Measurements from ENCODE around the gene HSF2BP.

HSF2BP gene

DNA sequence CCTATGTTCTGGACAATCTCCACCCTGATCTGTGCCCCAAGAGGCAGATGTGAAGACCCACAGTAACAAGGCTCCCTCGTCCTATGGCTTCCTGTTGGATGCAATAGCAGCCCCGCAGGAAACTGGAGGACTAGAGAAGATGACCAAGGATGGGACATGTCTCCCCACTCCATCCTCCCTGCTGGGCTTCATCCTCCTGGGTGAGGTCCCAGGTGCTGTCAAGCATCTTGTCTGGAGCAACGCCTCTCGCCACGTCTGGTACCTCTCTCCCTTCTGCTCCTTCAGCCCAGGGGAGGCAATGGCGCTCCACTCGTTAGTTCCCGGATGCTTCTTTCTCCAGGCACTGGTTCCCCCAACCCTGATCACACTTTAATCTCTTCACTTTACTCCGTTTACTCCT is 11.1 kb downstream of the HSF2BP start:
- Mint-ChIP-seq H3K27me3 (ENCODE audit: low read depth, poor library complexity) (peaks cover 2% of the 10 kb centered on the region), H3K27ac (no peak overlapping the region), H3K4me1 (peaks cover 27% of the 10 kb centered on the region), H3K36me3 (ENCODE audit: low read depth) (no peaks in the 10 kb centered on the region), H3K9me3 (no peaks in the 10 kb centered on the region), H3K4me3 (no peak overlapping the region)
- no peak for DNase-seq
- TF ChIP-seq, protein P1, sequence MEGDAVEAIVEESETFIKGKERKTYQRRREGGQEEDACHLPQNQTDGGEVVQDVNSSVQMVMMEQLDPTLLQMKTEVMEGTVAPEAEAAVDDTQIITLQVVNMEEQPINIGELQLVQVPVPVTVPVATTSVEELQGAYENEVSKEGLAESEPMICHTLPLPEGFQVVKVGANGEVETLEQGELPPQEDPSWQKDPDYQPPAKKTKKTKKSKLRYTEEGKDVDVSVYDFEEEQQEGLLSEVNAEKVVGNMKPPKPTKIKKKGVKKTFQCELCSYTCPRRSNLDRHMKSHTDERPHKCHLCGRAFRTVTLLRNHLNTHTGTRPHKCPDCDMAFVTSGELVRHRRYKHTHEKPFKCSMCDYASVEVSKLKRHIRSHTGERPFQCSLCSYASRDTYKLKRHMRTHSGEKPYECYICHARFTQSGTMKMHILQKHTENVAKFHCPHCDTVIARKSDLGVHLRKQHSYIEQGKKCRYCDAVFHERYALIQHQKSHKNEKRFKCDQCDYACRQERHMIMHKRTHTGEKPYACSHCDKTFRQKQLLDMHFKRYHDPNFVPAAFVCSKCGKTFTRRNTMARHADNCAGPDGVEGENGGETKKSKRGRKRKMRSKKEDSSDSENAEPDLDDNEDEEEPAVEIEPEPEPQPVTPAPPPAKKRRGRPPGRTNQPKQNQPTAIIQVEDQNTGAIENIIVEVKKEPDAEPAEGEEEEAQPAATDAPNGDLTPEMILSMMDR (IDR thresholded peaks at IDR 0.05) = no peak

- Mint-ChIP-seq H3K36me3 (ENCODE audit: low read depth) (no peaks in the 10 kb centered on the region), H3K9me3 (no peaks in the 10 kb centered on the region), H3K4me1 (peaks cover 30% of the 10 kb centered on the region), H3K27me3 (ENCODE audit: low read depth, poor library complexity) (no peaks in the 10 kb centered on the region), H3K27ac (no peak overlapping the region), H3K4me3 (no peak overlapping the region)
- TF ChIP-seq, protein P1 (IDR thresholded peaks at IDR 0.05) = peak; percentile 99
- peak; percentile 89 for DNase-seq
Observed at GRCh38 chr21:43646550-43647260, 12.6 kb downstream of the HSF2BP start.

GRCh38 chr21:43645976-43646375 is 13.3 kb downstream of the HSF2BP start:
- no peaks in the 10 kb centered on the region for H3K9me3 Mint-ChIP-seq

GRCh38 chr21:43645136-43645891 is 14.0 kb downstream of the HSF2BP start:
- Mint-ChIP-seq H3K9me3 (no peaks in the 10 kb centered on the region), H3K4me1 (peaks cover 30% of the 10 kb centered on the region), H3K36me3 (ENCODE audit: low read depth) (peaks cover under 1% of the 10 kb centered on the region), H3K27ac (no peak overlapping the region), H3K27me3 (ENCODE audit: low read depth, poor library complexity) (no peaks in the 10 kb centered on the region), H3K4me3 (no peak overlapping the region)
- DNase-seq = peak; percentile 26
- TF ChIP-seq, protein P1 (IDR thresholded peaks at IDR 0.05) = peak; percentile 35

More at GRCh38 chr21:43645976-43646375, 13.3 kb downstream of the HSF2BP start:
- no peaks in the 10 kb centered on the region for H3K36me3 Mint-ChIP-seq (ENCODE audit: low read depth)
- no peak overlapping the region for H3K27ac Mint-ChIP-seq
- H3K4me3 Mint-ChIP-seq = no peak overlapping the region
- DNase-seq = no peak
- peaks cover 30% of the 10 kb centered on the region for H3K4me1 Mint-ChIP-seq
- TF ChIP-seq, protein P1 (IDR thresholded peaks at IDR 0.05) = no peak
- H3K27me3 Mint-ChIP-seq (ENCODE audit: low read depth, poor library complexity) = no peaks in the 10 kb centered on the region

- Mint-ChIP-seq H3K27me3 (ENCODE audit: low read depth, poor library complexity) (no peaks in the 10 kb centered on the region), H3K4me1 (peaks cover 30% of the 10 kb centered on the region), H3K9me3 (no peaks in the 10 kb centered on the region), H3K4me3 (no peak overlapping the region), H3K36me3 (ENCODE audit: low read depth) (peaks cover 4% of the 10 kb centered on the region), H3K27ac (no peak overlapping the region)
- TF ChIP-seq, protein P1 (IDR thresholded peaks at IDR 0.05) = no peak
- no peak for DNase-seq
Observed at GRCh38 chr21:43644609-43645008, 14.7 kb downstream of the HSF2BP start.
